B cell (primary cell): ENCODE measurements around the gene KLF7. TPM values are rescaled to one million over a fixed set of nuclear protein-coding genes. Genes with fewer than 3 reads are reported as not detected.

Source experiments
- ATAC-seq: fragments of 200-7000 bp; cut with Tn5 transposase; one replicate; pipeline ENCODE4 v1.10.0; 2021; ENCODE audit warnings: low read depth, mild to moderate bottlenecking, moderate number of reproducible peaks, moderate library complexity
- CTCF ChIA-PET: fragments of 350-600 bp; sonication (Branson Sonifier 250); formaldehyde crosslinking; loops from one replicate; lab custom pipeline; 2021; ENCODE audit warnings: antibody characterized with exemption, inconsistent platforms; lab: Charles Lee
- POLR2A ChIA-PET: fragments of 350-600 bp; sonication (Branson Sonifier 250); formaldehyde crosslinking; loops from one replicate; lab custom pipeline; 2021; ENCODE audit warnings: antibody characterized with exemption; lab: Charles Lee
- DNase-seq: peaks from one replicate; pipeline ENCODE4 v3.0.0; 2013
- H2AFZ ChIP-seq: 2 replicates; pipeline ENCODE4 v1.6.1; 2012; ENCODE audit warnings: mild to moderate bottlenecking, low read depth, low read length; ENCODE audit not compliant: insufficient read depth, poor library complexity, severe bottlenecking
- H3K27ac ChIP-seq, 2 donors: 1 replicate in 1 of 2; 2 replicates in 1 of 2; pipeline ENCODE4 v1.5.1; 2012 to 2013; ENCODE audit warnings: low read length in 2 of 2, mild to moderate bottlenecking in 2 of 2, moderate library complexity in 1 of 2
- H3K27me3 ChIP-seq, 4 experiments: fragments of 200-600 bp in 1 of 4; sonication (generic) in 1 of 4; replicated peaks in 1 of 4; 1 replicate in 2 of 4; 2 replicates in 2 of 4; pipeline versions ENCODE4 v1.6.1 to v1.7.0; 2013 to 2016; ENCODE audit warnings: low read length in 3 of 4, mild to moderate bottlenecking in 2 of 4, mixed read lengths in 1 of 4, moderate library complexity in 1 of 4; ENCODE audit not compliant: insufficient read depth in 4 of 4, control insufficient read depth in 3 of 4; ENCODE audit errors: control extremely low read depth in 1 of 4
- H3K36me3 ChIP-seq, 2 experiments: replicated peaks in 1 of 2; 1 replicate in 1 of 2; 2 replicates in 1 of 2; pipeline versions ENCODE4 v1.6.1 to v1.7.1; 2013; ENCODE audit warnings: low read length in 1 of 2; ENCODE audit not compliant: insufficient read depth in 2 of 2, control insufficient read depth in 1 of 2; ENCODE audit errors: control extremely low read depth in 1 of 2, extremely low read depth in 1 of 2
- H3K4me1 ChIP-seq, 2 donors: fragments of 200-600 bp in 1 of 2; sonication (generic) in 1 of 2; 1 replicate in 1 of 2; 2 replicates in 1 of 2; pipeline versions ENCODE4 v1.5.1 to v1.6.1; 2013 to 2017; ENCODE audit warnings: low read length in 2 of 2; ENCODE audit not compliant: control insufficient read depth in 2 of 2, insufficient read depth in 2 of 2
- H3K4me2 ChIP-seq: replicated peaks from 2 replicates; pipeline ENCODE3; 2012; ENCODE audit warnings: mild to moderate bottlenecking, low read depth, low read length; ENCODE audit not compliant: poor library complexity, severe bottlenecking
- H3K4me3 ChIP-seq, 5 experiments: fragments of 200-600 bp in 1 of 5; sonication (generic) in 1 of 5; 1 replicate in 3 of 5; 2 replicates in 2 of 5; pipeline versions ENCODE4 v1.5.1 to v1.7.0; 2011 to 2016; ENCODE audit warnings: low read length in 4 of 5, mild to moderate bottlenecking in 4 of 5, low read depth in 2 of 5, control low read depth in 1 of 5, moderate library complexity in 1 of 5; ENCODE audit not compliant: insufficient read depth in 1 of 5; ENCODE audit errors: control extremely low read depth in 1 of 5, extremely low read depth in 1 of 5
- H3K79me2 ChIP-seq: fragments of 200-600 bp; sonication (generic); one replicate; pipeline ENCODE4 v1.6.0; 2016; ENCODE audit warnings: low read length; ENCODE audit not compliant: control insufficient read depth, insufficient read depth
- H3K9ac ChIP-seq: fragments of 200-600 bp; sonication (generic); 2 replicates; pipeline ENCODE4 v1.6.1; 2017; ENCODE audit warnings: mild to moderate bottlenecking, low read length, moderate library complexity
- H3K9me3 ChIP-seq, 3 donors: one replicate each; pipeline versions ENCODE4 v1.6.1 to v1.7.1; 2013; ENCODE audit warnings: low read length in 2 of 3; ENCODE audit not compliant: control insufficient read depth in 2 of 3, insufficient read depth in 1 of 3; ENCODE audit errors: control extremely low read depth in 1 of 3
- H4K20me1 ChIP-seq: 2 replicates; pipeline ENCODE4 v1.6.0; 2012; ENCODE audit warnings: mild to moderate bottlenecking, low read length; ENCODE audit not compliant: insufficient read depth, control insufficient read depth, poor library complexity, severe bottlenecking
- H3K27ac Mint-ChIP-seq: one replicate; pipeline ENCODE4 v1.8.0; 2021; ENCODE audit warnings: mixed read lengths
- H3K27me3 Mint-ChIP-seq: one replicate; pipeline ENCODE4 v1.8.0; 2021; ENCODE audit warnings: mixed read lengths
- H3K4me1 Mint-ChIP-seq: one replicate; pipeline ENCODE4 v1.8.0; 2021; ENCODE audit warnings: mixed read lengths
- H3K4me3 Mint-ChIP-seq: one replicate; pipeline ENCODE4 v1.8.0; 2021; ENCODE audit warnings: mixed read lengths
- H3K9me3 Mint-ChIP-seq: one replicate; pipeline ENCODE4 v1.8.0; 2022; ENCODE audit warnings: mixed read lengths; ENCODE audit not compliant: insufficient read depth
- EZH2 ChIP-seq: IDR thresholded peaks from 2 replicates; pipeline ENCODE4 v1.6.1; 2012; ENCODE audit warnings: borderline replicate concordance, low read depth, mild to moderate bottlenecking, moderate library complexity, low read length; ENCODE audit not compliant: insufficient read depth, poor library complexity, severe bottlenecking
- WGBS: methylation state at CpG from one replicate; pipeline ENCODE4 v1.1.5; 2013; ENCODE audit warnings: missing lambda C conversion rate; ENCODE audit not compliant: insufficient coverage; 5-methylcytosine and 5-hydroxymethylcytosine counted together
- intact Hi-C: fragments of 100-400 bp; cut with micrococcal nuclease; formaldehyde crosslinking; loops from one replicate; pipeline ENCODE4 v1.10.0; 2022
- polyA plus RNA-seq: library from polyadenylated mRNA; depleted of rRNA; stranded (reverse); fragments of >200 nt; gene quantifications from 2 replicates; pipeline ENCODE4 v1.2.3, GENCODE V29; 2012
- total RNA-seq, 2 donors: library from RNA; stranded (reverse); fragments of 120-200 nt in 1 of 2; gene quantifications; 1 replicate in 1 of 2; 2 replicates in 1 of 2; pipeline versions ENCODE4 v1.2.3 to v1.2.4, GENCODE V29; 2013 to 2022
- TF ChIP-seq, protein P1 (sequence below): fragments of 200-600 bp; IDR thresholded peaks from one replicate; pipeline ENCODE4 v1.8.0; 2022; ENCODE audit warnings: antibody characterized with exemption, mild to moderate bottlenecking

Gene KLF7
- total and polyA plus RNA-seq, 2 donors (not counting 1 experiment from before 2014, with no cell fraction given), result 46.2 to 93.2 TPM

DNA sequence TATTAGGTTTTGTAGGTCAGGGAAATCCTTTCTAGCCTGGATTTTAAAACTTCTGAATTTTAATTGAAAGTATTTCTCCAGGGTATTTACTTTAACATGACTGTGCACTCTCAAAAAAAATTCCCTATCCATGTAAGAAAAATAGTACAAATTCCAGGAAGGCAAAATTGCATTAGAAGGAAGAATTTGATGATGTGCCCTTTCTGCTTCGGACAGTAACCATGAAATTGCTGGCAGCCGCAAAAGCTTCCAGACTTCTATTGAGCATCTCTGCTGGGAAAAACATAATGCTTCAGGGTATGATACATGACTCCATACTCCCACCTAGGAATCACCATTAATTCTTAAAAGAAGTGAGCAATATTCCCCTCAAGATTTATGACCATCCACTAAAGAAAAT is 17.2 kb upstream of the KLF7 start:
- no peak overlapping the region for H3K27ac ChIP-seq
- no peak overlapping the region for H3K9ac ChIP-seq
- Mint-ChIP-seq H3K9me3 (peaks cover 6% of the 10 kb centered on the region), H3K27me3 (peaks cover 3% of the 10 kb centered on the region), H3K4me1 (no peaks in the 10 kb centered on the region), H3K27ac (no peak overlapping the region), H3K4me3 (no peak overlapping the region)
- no CpG with 5 or more reads among the region's 2 CpGs for WGBS
- ChIA-PET POLR2A (no interaction called here), CTCF (no interaction called here)
- H3K9me3 ChIP-seq, result peaks cover 4 to 10% (median 4%) of the 10 kb centered on the region in 3 donors
- DNase-seq (no peak), ATAC-seq (no peak)
- H3K79me2 ChIP-seq, result no peaks in the 10 kb centered on the region
- intact Hi-C loops, result no loop called here
- TF ChIP-seq, protein P1, sequence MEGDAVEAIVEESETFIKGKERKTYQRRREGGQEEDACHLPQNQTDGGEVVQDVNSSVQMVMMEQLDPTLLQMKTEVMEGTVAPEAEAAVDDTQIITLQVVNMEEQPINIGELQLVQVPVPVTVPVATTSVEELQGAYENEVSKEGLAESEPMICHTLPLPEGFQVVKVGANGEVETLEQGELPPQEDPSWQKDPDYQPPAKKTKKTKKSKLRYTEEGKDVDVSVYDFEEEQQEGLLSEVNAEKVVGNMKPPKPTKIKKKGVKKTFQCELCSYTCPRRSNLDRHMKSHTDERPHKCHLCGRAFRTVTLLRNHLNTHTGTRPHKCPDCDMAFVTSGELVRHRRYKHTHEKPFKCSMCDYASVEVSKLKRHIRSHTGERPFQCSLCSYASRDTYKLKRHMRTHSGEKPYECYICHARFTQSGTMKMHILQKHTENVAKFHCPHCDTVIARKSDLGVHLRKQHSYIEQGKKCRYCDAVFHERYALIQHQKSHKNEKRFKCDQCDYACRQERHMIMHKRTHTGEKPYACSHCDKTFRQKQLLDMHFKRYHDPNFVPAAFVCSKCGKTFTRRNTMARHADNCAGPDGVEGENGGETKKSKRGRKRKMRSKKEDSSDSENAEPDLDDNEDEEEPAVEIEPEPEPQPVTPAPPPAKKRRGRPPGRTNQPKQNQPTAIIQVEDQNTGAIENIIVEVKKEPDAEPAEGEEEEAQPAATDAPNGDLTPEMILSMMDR, result no peak
- no peak for TF ChIP-seq EZH2
- H2AFZ ChIP-seq, result no peak overlapping the region
- H3K36me3 ChIP-seq, result peaks cover 0 to 1% of the 10 kb centered on the region in 2 experiments
- no peak overlapping the region for H3K4me2 ChIP-seq
- H3K4me1 ChIP-seq, result no peaks in the 10 kb centered on the region
- H3K4me3 ChIP-seq, result no peak overlapping the region
- no peaks in the 10 kb centered on the region for H3K27me3 ChIP-seq
- no peaks in the 10 kb centered on the region for H4K20me1 ChIP-seq

DNA sequence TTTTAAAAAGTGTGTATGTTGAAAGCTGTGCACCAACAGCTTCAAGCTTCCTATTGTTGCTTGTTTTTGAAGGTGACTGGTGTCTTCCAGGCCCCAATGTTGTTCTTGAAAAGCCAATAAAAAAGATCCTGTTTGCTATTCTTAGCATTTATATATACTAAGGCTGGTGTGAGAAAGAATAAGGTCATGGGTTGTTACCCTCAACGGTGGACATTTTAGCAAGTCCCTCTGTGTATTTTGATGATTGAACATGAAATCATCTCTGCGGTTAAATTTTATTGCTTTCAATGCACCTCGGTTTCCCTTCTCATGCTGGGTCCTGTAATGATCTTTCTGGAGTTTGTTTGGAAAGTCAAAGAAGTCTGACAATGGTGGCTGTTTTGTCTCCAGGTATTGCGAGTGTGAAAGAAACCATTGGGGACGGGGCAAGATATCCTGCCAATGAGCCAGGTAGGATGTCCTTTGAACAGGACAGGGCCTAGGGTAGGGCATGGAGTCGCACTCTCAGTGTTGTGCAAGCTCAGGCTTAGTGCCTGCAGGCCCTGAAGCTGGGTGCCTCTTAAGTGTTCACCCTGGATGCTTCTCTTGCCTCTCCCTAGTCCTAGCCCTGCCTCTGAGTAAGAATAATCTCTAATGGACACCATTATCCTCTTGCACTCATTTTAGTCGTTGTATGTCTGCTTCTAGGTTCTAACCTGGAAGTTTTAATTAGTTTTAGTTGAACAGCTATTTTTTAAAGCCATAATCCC is 16.0 kb upstream of the KLF7 start:
- Mint-ChIP-seq H3K4me1 (no peaks in the 10 kb centered on the region), H3K27ac (no peak overlapping the region), H3K4me3 (no peak overlapping the region), H3K27me3 (no peaks in the 10 kb centered on the region), H3K9me3 (peaks cover 3% of the 10 kb centered on the region)
- H3K4me1 ChIP-seq, result no peaks in the 10 kb centered on the region
- no peaks in the 10 kb centered on the region for H3K79me2 ChIP-seq
- 92% methylated on average over 6 of the region's 7 CpGs for WGBS
- H3K9ac ChIP-seq, result no peak overlapping the region
- H3K4me2 ChIP-seq, result no peak overlapping the region
- no peak overlapping the region for H2AFZ ChIP-seq
- peaks cover 0 to 1% of the 10 kb centered on the region in 2 experiments for H3K36me3 ChIP-seq
- DNase-seq (no peak), ATAC-seq (no peak)
- H3K27ac ChIP-seq, result no peak overlapping the region
- H3K27me3 ChIP-seq, result no peaks in the 10 kb centered on the region
- no peak for TF ChIP-seq EZH2
- TF ChIP-seq, protein P1, result no peak
- H3K4me3 ChIP-seq, result no peak overlapping the region
- H3K9me3 ChIP-seq, result peaks cover 1 to 5% (median 4%) of the 10 kb centered on the region in 3 donors
- CTCF ChIA-PET, result no interaction called here
- H4K20me1 ChIP-seq, result no peaks in the 10 kb centered on the region
- intact Hi-C loops, result no loop called here
- POLR2A ChIA-PET, result no interaction called here
